Measurements from ENCODE around the gene PIK3R6.
"Not testable (repeated sequence)": the region's sequence is repeated elsewhere in the genome, so short reads cannot be mapped to it uniquely, and the experiment has no call there.

PIK3R6 gene

GRCh38 chr17:8872036-8872704, 4.7 kb upstream of the PIK3R6 start:
- DNase-seq = no peak

GRCh38 chr17:8871081-8871581, 3.7 kb upstream of the PIK3R6 start:
- no peak for DNase-seq

- no peak for DNase-seq
Observed at GRCh38 chr17:8870406-8871040, 3.0 kb upstream of the PIK3R6 start.

GRCh38 chr17:8869114-8869815, 1.8 kb upstream of the PIK3R6 start:
- DNase-seq = no peak

GRCh38 chr17:8868529-8868951, 1.1 kb upstream of the PIK3R6 start:
- DNase-seq = no peak

GRCh38 chr17:8868092-8868491, 618 bp upstream of the PIK3R6 start:
- DNase-seq = no peak

- no peak for DNase-seq
Observed at GRCh38 chr17:8865811-8866210, 1.7 kb downstream of the PIK3R6 start.

GRCh38 chr17:8865385-8865784, 2.1 kb downstream of the PIK3R6 start:
- no peak for DNase-seq

GRCh38 chr17:8862213-8863056, 5.0 kb downstream of the PIK3R6 start:
- DNase-seq = no peak

- DNase-seq = no peak
Observed at GRCh38 chr17:8861495-8862181, 5.8 kb downstream of the PIK3R6 start.

- no peak for DNase-seq
Observed at GRCh38 chr17:8859804-8860430, 7.6 kb downstream of the PIK3R6 start.

- peak in 1 of 2 donors; percentile 29 for DNase-seq
Observed at GRCh38 chr17:8859027-8859803, 8.3 kb downstream of the PIK3R6 start.

- peak; percentile 20 to 26 for DNase-seq
Observed at GRCh38 chr17:8857919-8858318, 9.6 kb downstream of the PIK3R6 start.

GRCh38 chr17:8856869-8857575, 10.5 kb downstream of the PIK3R6 start:
- DNase-seq = no peak

- DNase-seq = not testable (repeated sequence)
Observed at GRCh38 chr17:8856205-8856603, 11.3 kb downstream of the PIK3R6 start.

- DNase-seq = no peak
Observed at GRCh38 chr17:8855477-8856204, 11.8 kb downstream of the PIK3R6 start.

- no peak for DNase-seq
Observed at GRCh38 chr17:8851600-8851999, 15.9 kb downstream of the PIK3R6 start.

- no peak for DNase-seq
Observed at GRCh38 chr17:8849311-8850041, 18.0 kb downstream of the PIK3R6 start.

GRCh38 chr17:8847891-8848290, 19.6 kb downstream of the PIK3R6 start:
- DNase-seq = no peak

Measured in CD4-positive, alpha-beta T cell treated with Interleukin-4 for 1 hour (primary cell).